HL-60 (cell line): ENCODE data around the gene MAP2.

Source experiments
- GABPA ChIP-seq: IDR thresholded peaks from 2 replicates; pipeline ENCODE4 v1.6.1; 2012; ENCODE audit warnings: low read depth
- POLR2AphosphoS5 ChIP-seq: IDR thresholded peaks from 2 replicates; pipeline ENCODE4 v1.6.1; 2012; ENCODE audit warnings: low read depth
- SPI1 ChIP-seq: IDR thresholded peaks from 2 replicates; pipeline ENCODE4 v1.6.1; 2012; ENCODE audit warnings: low read depth, mild to moderate bottlenecking, borderline replicate concordance
- TF ChIP-seq, protein P1 (sequence below): IDR thresholded peaks from one replicate; pipeline ENCODE4 v1.5.1; 2011; ENCODE audit warnings: low read length, control low read depth, inconsistent platforms; ENCODE audit not compliant: insufficient read depth
- TF ChIP-seq, protein P2 (sequence below): IDR thresholded peaks from 2 replicates; pipeline ENCODE4 v1.6.1; 2012; ENCODE audit warnings: low read depth; ENCODE audit not compliant: insufficient replicate concordance

DNA sequence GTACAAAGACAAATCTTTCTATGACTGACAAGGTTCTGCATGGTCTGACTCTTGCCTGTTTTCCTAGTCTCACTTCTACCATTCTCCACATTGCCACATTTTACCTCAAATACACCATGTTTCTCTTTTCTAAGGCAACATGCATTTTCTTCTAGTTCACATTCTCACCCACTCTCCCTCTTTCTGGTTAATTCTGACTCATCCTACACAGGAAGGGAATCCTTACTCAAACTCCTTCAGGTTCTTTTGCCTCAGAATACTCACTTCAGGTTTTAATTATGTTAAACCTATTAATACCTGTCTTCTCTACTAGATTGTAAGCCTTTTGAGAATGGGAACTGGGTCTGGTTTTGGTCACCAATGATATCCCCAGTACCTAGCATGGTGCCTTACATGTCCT, 47.2 kb downstream of the MAP2 start:
- TF ChIP-seq, protein P1, sequence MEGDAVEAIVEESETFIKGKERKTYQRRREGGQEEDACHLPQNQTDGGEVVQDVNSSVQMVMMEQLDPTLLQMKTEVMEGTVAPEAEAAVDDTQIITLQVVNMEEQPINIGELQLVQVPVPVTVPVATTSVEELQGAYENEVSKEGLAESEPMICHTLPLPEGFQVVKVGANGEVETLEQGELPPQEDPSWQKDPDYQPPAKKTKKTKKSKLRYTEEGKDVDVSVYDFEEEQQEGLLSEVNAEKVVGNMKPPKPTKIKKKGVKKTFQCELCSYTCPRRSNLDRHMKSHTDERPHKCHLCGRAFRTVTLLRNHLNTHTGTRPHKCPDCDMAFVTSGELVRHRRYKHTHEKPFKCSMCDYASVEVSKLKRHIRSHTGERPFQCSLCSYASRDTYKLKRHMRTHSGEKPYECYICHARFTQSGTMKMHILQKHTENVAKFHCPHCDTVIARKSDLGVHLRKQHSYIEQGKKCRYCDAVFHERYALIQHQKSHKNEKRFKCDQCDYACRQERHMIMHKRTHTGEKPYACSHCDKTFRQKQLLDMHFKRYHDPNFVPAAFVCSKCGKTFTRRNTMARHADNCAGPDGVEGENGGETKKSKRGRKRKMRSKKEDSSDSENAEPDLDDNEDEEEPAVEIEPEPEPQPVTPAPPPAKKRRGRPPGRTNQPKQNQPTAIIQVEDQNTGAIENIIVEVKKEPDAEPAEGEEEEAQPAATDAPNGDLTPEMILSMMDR, result no peak
- TF ChIP-seq SPI1 (no peak), POLR2AphosphoS5 (no peak), GABPA (no peak)
- TF ChIP-seq, protein P2, sequence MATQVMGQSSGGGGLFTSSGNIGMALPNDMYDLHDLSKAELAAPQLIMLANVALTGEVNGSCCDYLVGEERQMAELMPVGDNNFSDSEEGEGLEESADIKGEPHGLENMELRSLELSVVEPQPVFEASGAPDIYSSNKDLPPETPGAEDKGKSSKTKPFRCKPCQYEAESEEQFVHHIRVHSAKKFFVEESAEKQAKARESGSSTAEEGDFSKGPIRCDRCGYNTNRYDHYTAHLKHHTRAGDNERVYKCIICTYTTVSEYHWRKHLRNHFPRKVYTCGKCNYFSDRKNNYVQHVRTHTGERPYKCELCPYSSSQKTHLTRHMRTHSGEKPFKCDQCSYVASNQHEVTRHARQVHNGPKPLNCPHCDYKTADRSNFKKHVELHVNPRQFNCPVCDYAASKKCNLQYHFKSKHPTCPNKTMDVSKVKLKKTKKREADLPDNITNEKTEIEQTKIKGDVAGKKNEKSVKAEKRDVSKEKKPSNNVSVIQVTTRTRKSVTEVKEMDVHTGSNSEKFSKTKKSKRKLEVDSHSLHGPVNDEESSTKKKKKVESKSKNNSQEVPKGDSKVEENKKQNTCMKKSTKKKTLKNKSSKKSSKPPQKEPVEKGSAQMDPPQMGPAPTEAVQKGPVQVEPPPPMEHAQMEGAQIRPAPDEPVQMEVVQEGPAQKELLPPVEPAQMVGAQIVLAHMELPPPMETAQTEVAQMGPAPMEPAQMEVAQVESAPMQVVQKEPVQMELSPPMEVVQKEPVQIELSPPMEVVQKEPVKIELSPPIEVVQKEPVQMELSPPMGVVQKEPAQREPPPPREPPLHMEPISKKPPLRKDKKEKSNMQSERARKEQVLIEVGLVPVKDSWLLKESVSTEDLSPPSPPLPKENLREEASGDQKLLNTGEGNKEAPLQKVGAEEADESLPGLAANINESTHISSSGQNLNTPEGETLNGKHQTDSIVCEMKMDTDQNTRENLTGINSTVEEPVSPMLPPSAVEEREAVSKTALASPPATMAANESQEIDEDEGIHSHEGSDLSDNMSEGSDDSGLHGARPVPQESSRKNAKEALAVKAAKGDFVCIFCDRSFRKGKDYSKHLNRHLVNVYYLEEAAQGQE, result no peak
